G401 (cell line): ENCODE results near the gene ANAPC15. TPM values are rescaled to one million over a fixed set of nuclear protein-coding genes. Genes with fewer than 3 reads are reported as not detected.
"Not testable (repeated sequence)": the region's sequence is repeated elsewhere in the genome, so short reads cannot be mapped to it uniquely, and the experiment has no call there.

Experiments
- DNase-seq: peaks from one replicate; pipeline ENCODE4 v3.0.0-alpha.2; 2015; ENCODE audit warnings: low spot score
- in situ Hi-C: cut with HindIII; loops from 2 replicates; pipeline ENCODE4 v1.10.0; 2016; ENCODE audit warnings: low sequenced_read_pairs, mixed read lengths
- total RNA-seq: library from RNA; depleted of rRNA; stranded (reverse); fragments of >200 nt; shearing (Covaris generic); gene quantifications from 2 replicates; pipeline ENCODE4 v1.2.3, GENCODE V29; 2014; rRNA removed

ANAPC15 gene
- 19.5 and 28.7 TPM in 2 replicates for total RNA-seq

GRCh38 chr11:72112143-72112977 is at the start of gene ANAPC15:
Gene ANAPC15 (minus strand): TSS chr11:72112695. CDS start chr11:72111276, 1,419 bp downstream.
- DNase-seq, result peak; percentile 100
- in situ Hi-C loops, result no loop called here

- in situ Hi-C loops, result no loop called here
- DNase-seq, result no peak
Measured at GRCh38 chr11:72160319-72160718, 47.8 kb upstream of the ANAPC15 start.

- in situ Hi-C loops, result no loop called here
Measured at GRCh38 chr11:72157131-72157530, 44.6 kb upstream of the ANAPC15 start.

GRCh38 chr11:72155751-72156150 is 43.3 kb upstream of the ANAPC15 start:
- no peak for DNase-seq
- in situ Hi-C loops, result no loop called here

More at GRCh38 chr11:72157131-72157530, 44.6 kb upstream of the ANAPC15 start:
- no peak for DNase-seq

GRCh38 chr11:72154816-72155215 is 42.3 kb upstream of the ANAPC15 start:
- DNase-seq, result no peak
- in situ Hi-C loops, result no loop called here

GRCh38 chr11:72153874-72154273 is 41.4 kb upstream of the ANAPC15 start:
- in situ Hi-C loops, DNase-seq: not testable (repeated sequence)

- in situ Hi-C loops, result no loop called here
- DNase-seq, result no peak
Measured at GRCh38 chr11:72150882-72151281, 38.4 kb upstream of the ANAPC15 start.

GRCh38 chr11:72146625-72147024 is 34.1 kb upstream of the ANAPC15 start:
- in situ Hi-C loops, result no loop called here
- no peak for DNase-seq

- in situ Hi-C loops, result no loop called here
- no peak for DNase-seq
Measured at GRCh38 chr11:72144807-72145565, 32.5 kb upstream of the ANAPC15 start.

- DNase-seq, in situ Hi-C loops: not testable (repeated sequence)
Measured at GRCh38 chr11:72142543-72142942, 30.0 kb upstream of the ANAPC15 start.

GRCh38 chr11:72142086-72142485 is 29.6 kb upstream of the ANAPC15 start:
- in situ Hi-C loops, DNase-seq: not testable (repeated sequence)

- DNase-seq, result no peak
- in situ Hi-C loops, result no loop called here
Measured at GRCh38 chr11:72141066-72141465, 28.6 kb upstream of the ANAPC15 start.

GRCh38 chr11:72140661-72141060 is 28.2 kb upstream of the ANAPC15 start:
- DNase-seq, result no peak
- in situ Hi-C loops, result no loop called here

GRCh38 chr11:72139500-72139899 is 27.0 kb upstream of the ANAPC15 start:
- in situ Hi-C loops, result no loop called here
- DNase-seq, result no peak

GRCh38 chr11:72138821-72139390 is 26.4 kb upstream of the ANAPC15 start:
- in situ Hi-C loops, result no loop called here
- no peak for DNase-seq

- in situ Hi-C loops, result no loop called here
- no peak for DNase-seq
Measured at GRCh38 chr11:72136684-72137262, 24.3 kb upstream of the ANAPC15 start.

- in situ Hi-C loops, result no loop called here
- no peak for DNase-seq
Measured at GRCh38 chr11:72135891-72136683, 23.6 kb upstream of the ANAPC15 start.

- in situ Hi-C loops, result not testable (repeated sequence)
Measured at GRCh38 chr11:72135473-72135872, 23.0 kb upstream of the ANAPC15 start, which contains the start of gene FOLR3. Gene FOLR3 (plus strand): TSS chr11:72135725. CDS start chr11:72135953, 228 bp downstream.

GRCh38 chr11:72132646-72133045 is 20.2 kb upstream of the ANAPC15 start:
- no peak for DNase-seq

More at GRCh38 chr11:72135473-72135872, 23.0 kb upstream of the ANAPC15 start, which contains the start of gene FOLR3:
- not testable (repeated sequence) for DNase-seq

More at GRCh38 chr11:72132646-72133045, 20.2 kb upstream of the ANAPC15 start:
- in situ Hi-C loops, result no loop called here
